Choroid plexus epithelial cell (primary cell): ENCODE data around the gene ELL.
"Not testable (repeated sequence)": the region's sequence is repeated elsewhere in the genome, so short reads cannot be mapped to it uniquely, and the experiment has no call there.

Experiments used
- DNase-seq: peaks from one replicate; pipeline ENCODE4 v3.0.0-alpha.2; 2010; ENCODE audit warnings: low read depth
- H3K4me3 ChIP-seq: 2 replicates; pipeline ENCODE4 v1.5.1; 2011; ENCODE audit warnings: low read depth, mild to moderate bottlenecking, control low read depth, low read length, moderate library complexity
- TF ChIP-seq, protein P1 (sequence below): conservative IDR thresholded peaks from 2 replicates; pipeline ENCODE4 v1.5.1; 2011; ENCODE audit warnings: low read depth, mild to moderate bottlenecking, control low read depth, inconsistent platforms, low read length, moderate library complexity

Gene ELL

DNA sequence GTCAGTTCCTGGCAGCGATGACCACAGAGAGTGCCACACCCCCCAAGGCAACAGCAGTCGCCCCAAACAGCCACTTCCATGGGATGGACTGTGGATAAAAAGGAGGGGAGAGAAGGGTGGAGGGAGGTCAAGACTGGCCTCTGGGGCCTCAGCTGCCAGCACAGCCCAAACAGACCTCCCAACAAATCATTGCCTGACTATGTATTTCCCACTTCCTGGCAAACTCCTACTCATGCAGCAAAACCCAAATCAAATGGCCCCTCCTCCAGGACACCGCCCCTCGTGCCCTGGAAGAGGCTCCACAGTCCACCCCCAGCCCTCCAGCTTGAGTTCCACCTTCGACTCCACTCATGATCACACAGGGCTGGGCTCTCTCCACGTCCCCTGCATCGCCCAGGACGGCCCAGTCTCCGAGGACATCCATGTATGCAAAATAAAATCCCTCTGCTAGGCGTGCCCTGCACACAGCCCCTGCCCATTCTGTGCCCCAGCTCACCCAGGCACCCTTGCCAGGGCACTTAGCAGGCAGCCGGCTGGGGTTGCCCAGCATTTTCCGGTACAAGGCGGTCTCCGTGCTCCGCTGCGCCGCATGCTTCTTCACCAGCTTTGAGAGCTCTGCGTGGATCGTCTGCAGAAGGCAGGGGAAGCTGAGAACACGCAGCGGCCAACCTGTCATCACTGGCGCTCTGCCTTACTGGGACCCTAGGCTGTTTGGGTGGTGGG, 10.5 kb upstream of the ELL start:
- DNase-seq = no peak
- TF ChIP-seq, protein P1, sequence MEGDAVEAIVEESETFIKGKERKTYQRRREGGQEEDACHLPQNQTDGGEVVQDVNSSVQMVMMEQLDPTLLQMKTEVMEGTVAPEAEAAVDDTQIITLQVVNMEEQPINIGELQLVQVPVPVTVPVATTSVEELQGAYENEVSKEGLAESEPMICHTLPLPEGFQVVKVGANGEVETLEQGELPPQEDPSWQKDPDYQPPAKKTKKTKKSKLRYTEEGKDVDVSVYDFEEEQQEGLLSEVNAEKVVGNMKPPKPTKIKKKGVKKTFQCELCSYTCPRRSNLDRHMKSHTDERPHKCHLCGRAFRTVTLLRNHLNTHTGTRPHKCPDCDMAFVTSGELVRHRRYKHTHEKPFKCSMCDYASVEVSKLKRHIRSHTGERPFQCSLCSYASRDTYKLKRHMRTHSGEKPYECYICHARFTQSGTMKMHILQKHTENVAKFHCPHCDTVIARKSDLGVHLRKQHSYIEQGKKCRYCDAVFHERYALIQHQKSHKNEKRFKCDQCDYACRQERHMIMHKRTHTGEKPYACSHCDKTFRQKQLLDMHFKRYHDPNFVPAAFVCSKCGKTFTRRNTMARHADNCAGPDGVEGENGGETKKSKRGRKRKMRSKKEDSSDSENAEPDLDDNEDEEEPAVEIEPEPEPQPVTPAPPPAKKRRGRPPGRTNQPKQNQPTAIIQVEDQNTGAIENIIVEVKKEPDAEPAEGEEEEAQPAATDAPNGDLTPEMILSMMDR = no peak

DNA sequence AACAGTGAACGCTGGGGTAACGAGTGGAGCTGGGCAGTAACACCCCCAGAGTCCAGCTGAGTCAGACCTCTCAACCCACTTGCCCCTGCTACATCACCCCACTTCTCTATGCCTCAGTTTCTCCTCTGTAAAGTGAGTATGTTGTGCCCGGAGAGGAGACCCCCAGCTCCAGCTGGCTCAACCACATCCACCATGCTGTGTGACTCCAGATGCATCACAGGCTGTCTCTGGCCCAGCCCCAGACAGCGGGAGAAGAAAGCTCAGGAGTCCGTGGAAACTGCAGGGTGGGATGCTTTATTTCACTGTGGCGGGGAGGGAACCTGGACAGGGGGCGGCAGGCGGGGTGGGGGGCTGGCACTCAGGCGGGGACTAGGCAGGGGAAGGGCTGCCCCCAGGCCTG, 9.6 kb upstream of the ELL start:
- no peak for DNase-seq
- TF ChIP-seq, protein P1 = no peak
- no peak overlapping the region for H3K4me3 ChIP-seq

More for the DNA sequence above, 10.5 kb upstream of the ELL start:
- no peak overlapping the region for H3K4me3 ChIP-seq

DNA sequence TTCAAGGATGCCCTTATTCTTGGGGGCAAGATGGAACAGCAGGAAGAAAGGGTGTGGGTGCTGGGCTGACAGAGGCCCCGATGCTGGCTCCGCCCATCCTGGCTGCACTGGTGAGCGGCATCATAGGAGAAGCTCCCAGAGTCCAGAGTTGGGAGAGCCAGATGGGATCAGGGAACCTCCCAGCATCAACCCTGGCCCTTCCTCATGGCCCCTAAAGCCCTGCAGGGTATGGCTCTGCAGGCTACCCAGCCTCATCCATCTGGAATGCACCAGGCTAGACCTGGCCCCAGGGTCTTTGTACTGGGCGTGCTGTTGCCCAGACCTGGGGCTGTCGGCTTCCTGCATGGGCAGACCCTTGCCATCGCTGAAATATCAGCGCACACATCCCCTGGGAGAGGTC, 7.9 kb upstream of the ELL start:
- TF ChIP-seq, protein P1 = no peak
- H3K4me3 ChIP-seq = no peak overlapping the region
- no peak for DNase-seq

DNA sequence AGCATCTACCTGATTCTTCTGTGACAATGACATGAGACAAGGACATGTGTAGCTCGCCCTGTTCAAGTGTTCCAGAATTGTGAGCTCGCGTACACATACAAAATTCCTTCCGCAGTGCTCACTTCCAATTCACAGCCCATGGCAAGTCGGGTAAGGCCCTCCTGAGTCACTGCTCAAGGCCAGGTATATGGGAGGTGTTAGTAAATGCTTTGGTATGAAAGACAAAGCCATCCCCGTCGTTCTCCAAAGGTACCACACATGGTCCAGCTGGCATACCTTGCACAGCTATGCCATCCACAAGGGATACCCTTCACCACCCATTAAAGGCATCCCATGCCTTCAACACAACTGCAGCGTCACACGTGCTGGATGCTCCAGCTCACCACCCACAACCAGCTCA, 4.4 kb upstream of the ELL start:
- no peak overlapping the region for H3K4me3 ChIP-seq

DNA sequence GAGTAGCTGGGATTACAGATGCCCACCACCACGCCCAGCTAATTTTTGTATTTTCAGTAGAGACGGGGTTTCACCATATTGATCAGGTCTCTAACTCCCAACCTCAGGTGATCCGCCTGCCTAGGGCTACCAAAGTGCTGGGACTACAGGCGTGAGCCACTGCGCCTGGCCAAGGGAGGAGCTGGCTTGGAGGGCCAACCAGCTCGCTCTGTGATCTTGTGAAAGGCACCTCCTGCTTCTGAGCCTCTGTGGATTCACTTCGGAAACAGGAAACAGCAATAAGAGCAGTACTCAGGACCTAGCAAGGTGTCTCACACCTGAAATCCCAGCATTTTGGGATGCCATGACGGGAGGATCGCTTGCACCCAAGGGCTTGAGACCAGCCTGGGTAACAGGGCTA, 2.0 kb upstream of the ELL start:
- DNase-seq = no peak
- TF ChIP-seq, protein P1 = no peak
- no peak overlapping the region for H3K4me3 ChIP-seq

More for the DNA sequence above, 4.4 kb upstream of the ELL start:
- TF ChIP-seq, protein P1 = no peak
- DNase-seq = no peak

DNA sequence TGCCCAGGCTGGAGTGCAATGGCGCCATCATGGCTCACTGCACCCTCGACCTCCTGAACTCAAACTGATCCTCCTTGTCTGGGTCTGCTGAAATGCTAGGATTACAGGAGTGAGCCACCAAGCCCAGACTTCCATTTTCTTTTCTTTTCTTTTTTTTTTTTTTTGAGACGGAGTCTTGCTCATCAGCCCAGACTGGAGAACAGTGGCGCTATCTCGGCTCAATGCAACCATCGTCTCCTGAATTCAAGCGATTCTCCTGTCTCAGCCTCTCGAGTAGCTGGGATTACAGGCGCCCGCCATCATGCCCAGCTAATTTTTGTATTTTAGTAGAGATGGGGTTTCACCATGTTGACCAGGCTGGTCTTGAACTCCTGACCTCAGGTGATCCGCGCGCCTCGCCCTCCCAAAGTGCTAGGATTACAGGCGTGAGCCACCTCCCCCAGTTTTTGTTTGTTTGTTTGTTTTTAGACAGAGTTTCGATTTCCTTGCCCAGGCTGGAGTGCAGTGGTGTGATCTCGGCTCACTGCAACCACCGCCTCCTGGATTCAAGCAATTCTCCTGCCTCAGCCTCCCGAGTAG, 1.1 kb upstream of the ELL start:
- peak overlapping the region; percentile 15 for H3K4me3 ChIP-seq

DNA sequence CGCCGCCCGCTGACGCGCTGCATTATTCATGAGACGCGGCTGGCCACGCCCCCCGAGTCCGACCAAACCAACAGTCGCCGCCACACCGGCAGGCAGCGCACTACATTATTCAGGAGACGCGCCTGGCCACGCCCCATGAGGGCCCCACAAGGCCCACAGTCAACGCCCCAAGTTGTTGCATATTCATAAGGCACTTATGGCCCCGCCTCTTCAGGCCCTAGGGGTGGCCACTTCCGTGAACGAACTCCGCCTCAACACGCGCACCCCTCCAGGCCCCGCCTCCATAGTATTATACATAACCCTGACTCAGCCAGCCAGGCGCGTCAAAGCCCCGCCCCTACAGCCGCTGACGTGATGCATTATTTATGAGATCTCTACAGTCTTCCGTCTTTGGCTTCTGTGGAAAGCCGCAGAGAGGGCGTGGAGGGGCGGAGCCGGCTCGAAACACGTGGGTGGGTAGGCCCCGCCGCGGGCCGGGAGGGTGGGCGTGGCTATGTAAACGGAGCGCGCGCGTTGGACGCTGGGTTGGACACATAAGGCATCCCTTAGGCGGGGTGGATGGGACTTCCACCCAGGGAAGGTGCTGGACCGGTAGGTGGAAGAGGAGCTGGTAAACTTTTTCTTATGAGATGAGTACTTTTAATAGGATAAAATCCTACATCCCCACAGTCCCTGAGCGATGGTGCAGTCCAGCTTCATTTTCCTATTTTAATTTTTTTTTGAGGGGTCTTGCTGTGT, 423 bp upstream of the ELL start:
- DNase-seq = peak; percentile 100
- H3K4me3 ChIP-seq = peak overlapping the region; percentile 99
- TF ChIP-seq, protein P1 = peak; percentile 29

More for the DNA sequence above, 1.1 kb upstream of the ELL start:
- not testable (repeated sequence) for DNase-seq
